Activated CD4-positive, alpha-beta T cell treated with anti-CD3 and anti-CD28 coated beads, Interleukin-2, Interleukin-4, amounts not matched to agents 100 ng/mL and 50 ng/mL, durations not matched to agents 16 hours and 8 hours (primary cell): ENCODE results near the gene NOL4L.
A peak's percentile ranks its signal among the peaks of the same experiment; 100 is the strongest.
"Not testable (repeated sequence)": the region's sequence is repeated elsewhere in the genome, so short reads cannot be mapped to it uniquely, and the experiment has no call there.

Source experiments
- DNase-seq: peaks from one replicate; pipeline ENCODE4 v3.0.0-alpha.2; 2020; ENCODE audit warnings: low spot score

Gene NOL4L

DNA sequence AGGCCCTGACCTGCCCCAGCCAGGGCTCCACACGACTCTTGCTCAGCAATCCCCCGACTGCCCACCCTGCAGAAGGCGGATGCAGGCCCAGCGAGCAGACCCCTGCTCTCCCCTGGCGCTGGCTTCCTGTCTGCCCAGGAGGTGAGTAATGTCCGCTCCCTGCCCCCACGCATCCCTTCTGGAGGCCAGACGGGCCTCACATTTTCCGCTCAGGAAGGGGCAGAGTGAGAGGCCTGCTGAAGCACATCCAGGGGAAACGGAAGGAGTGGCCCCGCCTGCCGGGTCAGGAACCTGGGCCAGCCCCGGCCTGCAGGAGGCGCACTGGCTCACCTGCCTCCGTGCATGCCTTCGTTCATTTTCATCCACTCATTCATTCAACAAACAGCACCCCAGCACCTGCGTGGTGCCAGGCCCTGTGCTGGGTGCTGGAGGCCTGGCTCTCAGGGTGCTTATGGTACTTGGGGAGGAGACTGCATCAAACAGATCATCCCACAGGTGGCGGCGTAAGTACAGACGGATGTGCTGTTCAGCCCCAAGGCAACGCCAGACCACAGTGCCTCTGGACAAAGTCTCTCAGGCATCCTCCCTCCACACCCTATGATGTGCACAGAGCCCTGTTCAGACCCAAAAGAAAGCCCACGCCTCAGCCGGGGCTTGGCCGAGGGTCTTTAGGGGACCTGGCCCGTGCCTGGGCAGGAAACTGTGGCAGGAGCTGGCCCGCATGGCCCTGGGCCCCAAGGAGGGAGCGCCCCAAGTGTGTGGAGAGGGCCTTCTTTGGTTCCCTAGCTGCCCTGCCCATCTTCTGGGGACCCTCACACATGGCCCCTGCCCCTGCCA lies 114.9 kb downstream of the NOL4L start:
- peak; percentile 23 for DNase-seq

DNA sequence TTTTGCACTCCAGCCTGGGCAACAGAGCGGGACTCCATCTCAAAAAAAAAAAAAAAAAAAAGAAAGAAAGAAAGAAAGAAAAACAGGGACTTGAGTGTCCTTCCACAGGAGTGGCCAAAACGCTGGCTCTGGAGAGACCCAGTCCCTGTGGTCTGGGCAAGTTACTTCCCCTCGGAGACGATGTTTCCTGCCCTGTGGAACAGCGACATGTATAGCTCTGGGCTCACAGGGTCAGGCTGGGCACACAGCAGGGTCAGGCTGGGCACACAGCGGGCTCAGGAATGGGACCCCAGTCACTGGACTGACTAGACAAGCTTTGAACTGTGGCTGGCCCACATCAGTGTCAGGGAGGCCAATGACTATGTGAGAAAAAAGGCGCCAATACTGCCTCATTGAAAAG lies 116.3 kb downstream of the NOL4L start:
- DNase-seq = no peak

DNA sequence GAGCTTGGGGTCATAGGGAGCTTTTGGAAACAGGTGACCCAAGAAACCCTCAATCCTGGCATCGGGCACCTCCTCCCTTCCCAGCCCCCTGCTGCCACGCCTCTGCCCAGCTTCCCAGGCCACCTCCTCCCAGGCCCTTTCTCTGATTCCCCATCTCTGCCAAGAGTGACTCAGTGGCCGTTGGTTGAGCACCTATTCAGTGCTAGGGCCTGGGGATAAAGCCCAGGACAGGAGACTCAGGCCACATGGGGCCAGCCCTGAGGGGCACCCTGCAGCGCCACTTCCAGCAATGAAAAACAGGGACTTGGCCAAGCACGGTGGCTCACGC lies 116.9 kb downstream of the NOL4L start:
- DNase-seq = no peak

DNA sequence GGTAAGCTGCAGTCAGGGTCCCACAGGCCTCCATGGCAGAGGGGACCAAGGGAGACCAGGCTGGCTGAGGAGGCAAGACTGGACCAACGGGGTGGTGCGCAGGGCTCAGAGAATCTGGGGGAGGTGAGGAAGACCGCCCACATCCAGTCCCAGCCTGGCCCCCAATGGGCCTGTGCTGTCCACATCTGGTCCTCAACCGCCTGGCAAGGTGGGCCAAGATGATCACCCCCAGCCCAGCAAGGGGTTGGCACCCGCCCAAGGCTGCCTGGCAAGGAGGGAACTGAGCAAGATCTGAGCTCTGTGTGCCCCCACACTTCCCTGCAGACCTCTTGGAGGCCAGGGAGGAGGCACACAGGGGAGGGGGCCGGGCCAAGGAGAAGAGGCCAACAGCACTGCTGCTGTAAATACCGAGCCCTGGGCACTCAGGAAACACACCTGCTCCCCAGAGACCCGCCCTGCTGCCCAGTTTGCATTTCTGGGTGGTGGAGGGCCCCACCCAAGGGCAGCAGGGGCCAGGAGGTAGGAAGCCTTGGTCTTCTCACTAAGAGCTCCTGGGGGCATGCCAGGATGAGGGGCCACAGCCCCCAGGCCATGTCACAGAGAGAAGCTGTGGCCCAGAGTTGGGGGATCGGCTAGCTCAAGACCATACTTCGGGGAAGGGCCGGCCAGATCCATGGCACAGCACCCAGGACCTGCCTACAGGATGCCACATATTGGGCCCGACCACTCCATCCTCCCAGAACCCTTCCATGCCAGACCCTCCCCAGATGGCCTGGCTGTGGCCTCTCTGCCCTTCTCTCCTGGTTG lies 117.4 kb downstream of the NOL4L start:
- DNase-seq = no peak

DNA sequence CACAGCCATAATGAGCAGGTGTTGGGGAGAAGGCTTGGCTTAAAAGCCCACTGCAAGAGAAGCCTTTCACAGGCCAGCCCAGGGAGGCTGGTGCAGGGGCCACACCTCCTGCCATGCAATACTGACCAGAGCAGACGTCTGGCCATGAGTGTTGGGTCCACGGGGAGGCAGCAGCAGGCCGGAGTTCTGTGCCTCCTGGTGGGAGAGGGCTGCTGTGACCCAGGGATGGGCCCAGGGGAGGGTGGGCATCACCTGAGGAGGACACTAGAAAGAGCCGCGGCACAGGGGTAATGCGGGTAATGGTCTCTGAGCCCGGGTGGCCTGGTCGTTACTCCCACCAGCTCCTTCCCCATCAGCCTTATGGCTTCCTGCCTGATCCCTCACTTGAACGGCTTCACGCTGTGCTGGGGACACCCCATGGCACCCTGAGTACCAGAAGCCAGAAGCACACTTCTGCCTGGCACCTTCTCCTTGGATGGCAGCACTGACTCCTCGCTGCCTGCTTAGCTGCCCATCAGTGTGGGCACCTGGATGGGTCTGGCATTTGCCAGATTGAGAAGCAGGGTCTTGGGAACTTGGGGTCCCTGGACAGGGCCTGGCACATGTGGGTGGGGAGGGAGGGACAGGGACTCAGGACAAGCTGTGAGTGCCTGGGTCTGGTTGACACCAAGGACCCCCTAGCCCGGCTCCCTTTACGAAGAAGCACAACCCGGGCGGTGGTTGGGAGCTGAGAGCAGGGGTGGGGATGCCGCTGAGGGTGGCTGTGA lies 118.2 kb downstream of the NOL4L start:
- no peak for DNase-seq

DNA sequence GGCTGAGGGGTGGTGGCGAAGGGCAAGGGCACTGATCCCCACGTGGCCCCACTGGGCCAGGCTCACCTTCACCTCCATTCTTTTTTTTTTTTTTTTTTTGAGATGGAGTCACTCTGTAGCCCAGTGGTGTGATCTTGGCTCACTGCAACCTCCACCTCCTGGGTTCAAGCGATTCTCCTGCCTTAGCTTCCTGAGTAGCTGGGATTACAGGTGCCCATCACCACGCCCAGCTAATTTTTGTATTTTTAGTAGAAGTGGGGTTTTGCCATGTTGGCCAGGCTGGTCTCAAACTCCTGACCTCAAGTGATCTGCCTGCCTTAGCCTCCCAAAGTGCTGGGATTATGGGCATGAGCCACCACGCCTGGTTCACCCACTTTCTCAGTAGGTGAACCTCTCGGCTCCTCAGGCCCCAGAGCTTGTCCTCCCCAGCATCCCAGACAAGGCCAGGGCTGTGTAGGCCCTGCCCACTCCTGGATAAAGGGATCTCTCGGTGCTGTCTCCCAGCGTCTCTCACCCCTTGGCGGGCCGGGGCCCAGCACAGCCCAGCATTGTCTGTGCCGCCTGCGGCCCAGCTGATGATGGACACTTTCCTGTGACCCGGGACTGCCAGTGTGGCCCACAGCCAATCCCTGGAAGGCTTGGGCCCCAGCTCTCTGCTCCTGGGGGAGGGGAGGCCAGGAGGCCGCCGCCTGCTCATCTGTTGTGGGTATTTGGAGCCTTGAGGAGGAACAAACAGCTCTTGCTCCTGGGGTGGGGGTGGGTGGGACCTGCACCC lies 119.0 kb downstream of the NOL4L start:
- not testable (repeated sequence) for DNase-seq

DNA sequence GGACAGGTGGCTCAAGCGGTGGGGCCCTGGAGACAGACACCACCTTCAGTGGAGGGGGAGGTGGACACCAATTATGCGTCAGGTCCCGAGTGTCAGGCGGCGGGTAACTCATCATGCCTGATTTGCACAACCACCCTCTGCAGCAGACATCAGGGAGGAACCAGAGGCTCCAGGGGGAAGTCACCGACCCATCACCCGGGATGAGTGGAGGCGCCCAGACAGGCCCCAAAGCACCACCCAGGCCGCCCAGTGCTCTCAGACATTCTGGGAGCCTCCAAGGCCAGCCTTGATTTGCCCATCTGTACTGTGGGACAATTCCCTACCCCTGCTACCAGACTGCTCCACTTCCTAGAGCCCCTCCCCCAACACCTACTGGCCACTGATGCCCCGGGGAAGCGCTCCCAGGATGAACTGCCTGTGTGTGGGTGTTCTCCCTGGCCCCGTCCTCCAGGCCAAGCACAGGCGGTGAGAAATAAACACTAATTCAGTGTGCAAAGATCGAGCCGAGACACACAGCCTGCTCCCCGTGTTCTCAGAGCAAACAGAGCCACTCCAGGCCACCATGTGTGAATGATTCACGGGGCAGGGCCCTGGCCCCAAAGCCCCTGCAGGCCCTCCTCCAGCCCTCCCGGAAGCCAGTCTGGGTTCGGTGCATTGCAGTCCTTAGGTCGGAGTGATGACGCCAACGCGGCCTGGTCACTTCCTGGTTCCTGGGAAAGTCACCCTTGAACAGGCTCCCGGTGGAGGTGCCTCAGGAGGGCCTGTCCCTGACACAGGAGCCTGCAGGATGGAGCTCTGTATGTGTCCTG lies 119.8 kb downstream of the NOL4L start:
- DNase-seq = no peak

DNA sequence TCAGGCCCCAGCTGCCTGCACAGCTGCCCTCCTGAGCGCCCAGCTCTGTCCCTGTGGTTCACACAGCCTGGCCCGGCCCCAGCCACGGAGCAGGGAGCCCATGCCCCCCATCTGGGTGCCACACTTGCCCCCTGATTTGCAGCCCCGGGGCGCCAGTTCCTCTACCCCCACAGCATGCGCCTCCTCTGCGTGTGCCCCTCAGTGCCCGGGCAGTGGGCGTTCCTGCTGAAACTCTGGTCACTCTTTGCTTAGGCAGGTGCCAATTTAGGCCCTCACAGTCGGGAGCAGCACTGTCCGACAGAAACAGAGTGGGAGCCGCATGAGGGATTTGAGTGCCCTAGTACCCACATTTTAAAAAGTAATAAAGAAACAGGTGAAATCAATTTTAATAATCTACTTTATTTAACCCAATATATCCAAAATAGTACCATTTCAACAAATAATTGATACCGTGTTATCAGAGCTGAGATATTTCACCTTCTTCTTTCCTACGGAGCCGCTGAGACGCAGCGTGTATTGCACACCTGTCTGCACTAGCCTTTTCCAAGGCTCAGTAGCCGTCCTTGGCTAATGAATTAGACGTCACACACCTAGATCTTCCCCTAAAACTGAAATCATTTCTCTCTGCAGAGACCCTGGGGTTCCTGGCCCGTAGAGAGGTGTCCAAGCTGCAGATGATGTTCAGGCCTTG lies 120.6 kb downstream of the NOL4L start:
- DNase-seq = no peak

DNA sequence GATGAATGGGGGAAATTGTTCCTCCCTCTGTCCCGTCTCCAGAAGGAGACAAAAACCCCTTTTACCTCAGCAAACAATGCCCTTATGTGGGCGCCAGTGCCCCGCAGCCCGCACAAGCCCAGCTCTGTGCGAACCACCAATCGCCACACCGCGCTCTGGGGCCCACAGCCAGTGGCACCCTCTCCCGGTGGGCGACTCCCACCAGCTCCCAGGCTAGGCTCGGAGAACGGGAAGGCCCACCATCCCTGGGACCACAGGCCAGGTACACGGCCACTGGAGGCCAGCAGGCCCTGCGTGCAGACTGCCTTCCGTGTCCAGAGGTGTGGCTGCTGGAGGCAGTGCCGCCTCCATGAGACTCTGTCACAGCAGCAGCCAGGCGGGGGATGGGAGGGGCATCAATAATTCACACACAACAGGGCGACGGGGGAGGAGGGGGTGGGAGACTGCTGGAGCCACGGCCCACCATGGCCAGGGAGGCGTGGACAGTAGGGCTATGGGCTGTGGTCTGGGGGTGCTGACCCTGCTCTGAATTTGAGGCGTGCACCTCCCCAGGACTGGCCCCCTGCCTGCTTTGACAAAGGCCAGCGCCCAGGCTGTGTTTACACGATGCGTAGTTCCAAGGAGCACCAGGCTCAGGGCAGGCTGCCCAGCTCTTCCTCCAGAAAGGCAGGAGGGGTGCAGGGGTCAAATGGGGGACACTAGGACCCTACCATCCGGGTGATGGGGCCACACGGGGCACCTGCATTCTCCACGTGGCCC lies 121.3 kb downstream of the NOL4L start:
- DNase-seq = no peak

DNA sequence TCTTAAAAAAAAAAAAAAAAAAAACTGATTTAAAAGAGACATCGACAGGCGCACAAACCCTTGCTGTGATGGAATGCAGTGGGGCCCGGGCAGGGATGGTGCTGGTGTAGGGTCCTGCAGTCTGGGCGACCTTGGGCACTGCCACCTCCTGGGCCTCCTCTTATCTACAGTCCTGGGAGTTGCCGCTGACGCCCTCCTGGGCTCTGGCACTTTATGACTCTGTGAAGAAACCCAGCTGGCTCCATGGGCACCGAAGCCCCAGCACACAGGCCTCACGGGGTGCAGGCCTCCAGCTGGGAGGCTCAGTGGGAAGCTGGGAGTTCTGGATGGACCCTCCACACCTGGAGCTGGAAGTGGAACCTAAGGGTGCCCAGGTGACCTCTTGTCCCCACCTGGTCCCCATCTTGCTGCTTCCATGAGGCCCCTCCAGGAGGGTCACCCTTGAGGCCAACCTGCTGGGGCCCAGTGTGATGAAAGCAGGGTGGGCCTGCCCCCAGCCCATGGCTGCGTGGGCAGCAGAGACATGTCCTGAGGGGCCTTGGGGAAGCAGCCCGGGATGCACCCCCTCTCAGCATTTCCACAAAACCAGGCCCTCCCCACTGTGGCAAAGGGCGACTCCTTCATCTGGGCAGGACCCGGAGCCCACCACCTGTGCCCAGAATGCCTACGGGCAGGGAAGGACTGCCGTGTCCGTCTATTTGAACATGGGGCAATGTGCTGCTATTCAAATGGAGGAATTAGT lies 122.1 kb downstream of the NOL4L start:
- no peak for DNase-seq

DNA sequence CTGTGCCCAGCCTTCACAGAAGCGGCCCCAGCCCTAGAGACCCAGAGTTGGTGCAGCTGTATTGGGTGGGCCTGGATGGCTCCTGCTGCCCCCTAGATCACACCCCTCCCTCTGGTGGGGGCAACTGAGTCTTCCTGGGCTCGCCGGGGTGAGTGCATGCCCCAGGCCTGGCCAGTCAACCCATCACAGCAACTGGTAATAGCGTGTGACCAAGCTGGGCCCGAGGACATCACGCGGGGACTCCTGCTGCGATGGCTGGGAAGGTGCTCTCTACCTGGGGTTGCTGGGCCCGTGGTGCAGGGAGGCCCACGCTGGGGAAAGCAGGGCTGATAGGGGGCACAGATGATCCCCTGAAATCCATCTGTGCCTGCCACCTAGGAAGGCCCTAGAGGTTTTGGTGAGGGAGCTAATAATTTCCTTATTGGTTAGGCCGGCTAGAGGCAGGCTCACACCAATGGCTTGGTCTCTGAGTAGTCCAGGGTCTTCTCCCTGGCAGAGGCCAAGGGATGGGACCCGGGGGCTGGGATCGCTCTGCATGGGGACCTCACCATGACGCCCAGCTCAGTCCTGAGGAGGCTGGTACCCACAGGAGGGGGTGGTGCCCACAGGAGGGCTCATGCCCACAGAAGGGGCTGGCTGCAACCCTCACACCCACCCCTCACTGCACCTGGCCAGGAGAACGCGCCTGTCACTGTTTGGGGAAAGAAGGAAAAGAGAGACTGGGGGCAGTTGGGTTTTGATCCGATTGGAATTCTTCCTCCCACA lies 123.1 kb downstream of the NOL4L start:
- no peak for DNase-seq

DNA sequence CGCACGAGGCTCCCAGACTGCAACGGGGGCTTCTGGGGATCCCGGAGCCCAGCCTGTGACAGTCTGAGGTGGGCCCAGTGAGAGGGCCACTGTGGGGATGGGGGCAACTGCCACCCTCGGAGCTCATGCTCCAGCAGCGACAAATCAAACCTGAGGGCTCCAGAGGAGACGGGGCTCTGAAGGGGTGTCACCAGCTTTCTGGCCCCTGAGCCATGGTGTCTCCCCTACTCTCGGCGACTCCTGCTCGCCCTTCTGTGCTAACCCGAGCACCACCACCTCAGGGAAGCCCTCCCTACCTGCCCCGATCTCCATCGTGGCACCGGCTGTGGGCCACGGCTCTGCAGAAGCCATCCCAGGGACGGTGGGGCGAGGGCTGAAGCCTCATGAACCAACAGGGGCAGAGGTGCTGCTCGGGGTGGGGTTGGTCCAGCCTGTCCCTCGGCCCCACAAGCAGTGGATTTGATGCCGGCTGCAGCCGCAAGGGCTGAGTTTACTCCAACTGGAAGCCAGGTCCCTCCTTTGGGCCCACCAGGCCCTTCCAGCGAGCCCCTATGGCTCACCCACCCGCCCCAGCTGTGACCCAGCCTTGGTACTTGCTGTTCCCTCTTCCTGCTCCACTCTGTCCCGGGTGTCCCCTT lies 124.3 kb downstream of the NOL4L start:
- DNase-seq = no peak

DNA sequence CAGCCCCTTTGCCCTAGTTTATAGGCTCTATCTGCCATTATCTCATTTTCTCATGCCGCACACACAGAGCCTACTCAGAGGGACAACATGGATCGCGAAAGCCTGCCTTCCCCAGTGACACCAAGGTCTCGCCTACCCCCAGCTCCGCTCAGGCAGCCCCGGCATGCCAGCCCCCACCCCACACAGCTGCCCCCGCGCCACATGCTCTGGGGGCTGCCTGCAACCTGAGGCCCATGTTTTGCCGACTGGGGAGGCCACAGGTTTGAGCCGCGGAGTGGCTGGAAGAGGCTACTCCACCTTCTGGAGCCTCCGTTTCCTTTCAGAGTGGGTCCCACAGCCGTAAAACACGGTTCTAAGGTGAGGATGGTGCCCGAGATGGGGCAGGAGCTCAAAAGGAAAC lies 124.9 kb downstream of the NOL4L start:
- DNase-seq = no peak

DNA sequence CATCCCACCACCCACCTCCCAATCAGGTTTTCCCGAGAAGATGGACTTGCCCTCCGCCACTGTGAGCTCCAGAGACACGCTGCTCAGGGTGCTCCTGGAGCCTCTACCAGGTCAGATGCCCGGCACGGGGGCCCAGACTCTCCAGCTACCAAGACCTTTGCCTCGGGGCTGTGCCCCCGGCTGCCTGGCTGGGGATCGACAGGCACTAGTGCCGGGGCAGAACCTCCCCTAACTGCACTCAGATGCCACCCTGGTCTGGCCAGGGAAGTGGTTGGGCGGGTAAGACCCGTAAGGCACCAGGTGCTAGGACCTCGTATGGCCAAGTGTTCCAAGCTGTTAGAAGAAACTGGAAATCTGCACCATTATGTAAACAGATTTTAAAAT lies 126.3 kb downstream of the NOL4L start:
- no peak for DNase-seq

DNA sequence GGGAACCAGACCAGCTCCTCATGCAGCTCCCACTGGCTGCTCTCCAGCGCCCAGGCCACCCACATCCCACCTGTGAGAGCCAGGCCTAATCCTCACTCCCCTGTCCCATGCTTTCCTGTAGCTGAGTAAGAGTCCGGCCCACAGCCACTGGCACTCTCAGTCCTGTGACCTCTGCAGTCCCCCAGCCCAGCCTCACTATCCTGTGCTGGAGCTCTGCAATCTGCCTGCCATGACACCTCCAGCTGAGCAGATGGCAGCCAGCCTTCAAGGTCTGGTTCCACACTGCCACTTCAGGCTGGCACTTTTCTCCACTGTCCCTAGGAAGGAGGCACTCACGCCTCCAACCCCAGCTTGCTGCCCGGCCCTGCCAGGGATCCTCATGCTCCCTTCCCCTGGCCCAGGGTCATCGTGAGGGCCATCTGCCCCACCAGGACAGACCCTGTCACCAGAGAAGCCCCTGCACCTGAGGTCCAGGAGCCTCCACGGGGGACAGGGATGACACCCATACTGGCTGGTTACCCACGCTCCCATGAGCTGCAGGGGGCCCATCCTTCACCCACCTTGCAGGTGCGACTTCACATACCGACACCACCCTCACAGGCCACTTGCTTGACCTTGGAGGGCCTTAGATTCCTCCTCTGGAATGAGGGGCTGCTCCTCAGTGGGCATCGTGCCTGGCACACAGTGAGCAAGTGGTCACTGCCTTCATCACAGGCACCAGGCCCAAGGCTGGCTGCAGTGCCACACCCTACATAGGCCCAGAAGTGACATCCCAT lies 126.9 kb downstream of the NOL4L start:
- DNase-seq = no peak

DNA sequence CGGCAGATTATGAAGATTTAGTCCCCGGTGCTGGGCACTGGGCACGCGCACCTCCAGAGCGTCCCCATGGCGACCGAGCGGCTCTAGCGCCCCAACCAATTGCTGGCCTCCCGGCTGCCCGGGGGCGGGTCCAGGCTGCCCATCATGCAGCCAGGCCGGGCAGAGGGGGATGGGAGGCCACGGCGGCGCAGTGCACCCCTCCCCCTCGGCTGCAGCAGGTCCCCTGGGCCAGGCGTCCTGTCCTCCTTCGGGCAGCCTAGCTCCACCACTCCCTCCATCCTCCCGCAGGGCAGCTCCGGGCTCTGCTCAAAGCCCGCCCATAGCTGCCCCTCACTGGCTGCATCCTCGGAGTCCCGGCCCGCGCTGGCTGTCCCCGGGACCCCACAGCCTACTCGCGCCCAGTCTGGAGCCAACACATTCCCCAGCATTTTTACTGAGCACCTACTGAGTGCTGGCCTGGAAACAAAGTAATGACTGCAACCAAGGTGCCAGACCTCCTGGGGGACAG lies 127.6 kb downstream of the NOL4L start:
- DNase-seq = no peak
